ENCODE data around the gene TPCN2. TPM values are rescaled to one million over a fixed set of nuclear protein-coding genes. Genes with fewer than 3 reads are reported as not detected.

Gene TPCN2
- total RNA-seq, 1 experiment from 2014 or later: 20.6 TPM

- intact Hi-C loops (cut with micrococcal nuclease; ENCODE audit: unreplicated experiment): no loop called here
- ChIA-PET POLR2A (no interaction called here), CTCF (no interaction called here)
- Histone ChIP-seq H3K9me3 (ENCODE audit: control insufficient read depth, insufficient read depth, low read depth, low read length) (no peaks in the 10 kb centered on the region), H3K36me3 (ENCODE audit: control insufficient read depth, insufficient read depth, low read length) (no peaks in the 10 kb centered on the region), H3K27me3 (ENCODE audit: control insufficient read depth, insufficient read depth, low read length) (no peaks in the 10 kb centered on the region), H3K27ac (ENCODE audit: low read length) (0 out of 2 replicates have a peak within 1 kb of the TSS, but pooled peaks have one; percentile 39), H3K4me3 (ENCODE audit: low read depth in 2 of 2, low read length in 2 of 2) (no peak within 1 kb of the TSS), H3K4me1 (ENCODE audit: control insufficient read depth, insufficient read depth, low read length) (no peaks in the 10 kb centered on the region; the same call in 1 of the 2 replicates)
- no TSS peak for BruUV-seq (replicated peaks)
- no peak for ATAC-seq
- TF ChIP-seq TCF7L2 (IDR thresholded peaks at IDR 0.05; ENCODE audit: low read depth, low read length) (no peak), REST (IDR thresholded peaks at IDR 0.05; ENCODE audit: insufficient read depth in 1 of 2, low read depth in 2 of 2, low read length in 1 of 2) (no peak), SIN3A (IDR thresholded peaks at IDR 0.05; ENCODE audit: borderline replicate concordance, insufficient read depth, low read depth, low read length) (no peak), POLR2AphosphoS5 (IDR thresholded peaks at IDR 0.05; ENCODE audit: low read depth, low read length) (no peak)
- TF ChIP-seq, protein P1, sequence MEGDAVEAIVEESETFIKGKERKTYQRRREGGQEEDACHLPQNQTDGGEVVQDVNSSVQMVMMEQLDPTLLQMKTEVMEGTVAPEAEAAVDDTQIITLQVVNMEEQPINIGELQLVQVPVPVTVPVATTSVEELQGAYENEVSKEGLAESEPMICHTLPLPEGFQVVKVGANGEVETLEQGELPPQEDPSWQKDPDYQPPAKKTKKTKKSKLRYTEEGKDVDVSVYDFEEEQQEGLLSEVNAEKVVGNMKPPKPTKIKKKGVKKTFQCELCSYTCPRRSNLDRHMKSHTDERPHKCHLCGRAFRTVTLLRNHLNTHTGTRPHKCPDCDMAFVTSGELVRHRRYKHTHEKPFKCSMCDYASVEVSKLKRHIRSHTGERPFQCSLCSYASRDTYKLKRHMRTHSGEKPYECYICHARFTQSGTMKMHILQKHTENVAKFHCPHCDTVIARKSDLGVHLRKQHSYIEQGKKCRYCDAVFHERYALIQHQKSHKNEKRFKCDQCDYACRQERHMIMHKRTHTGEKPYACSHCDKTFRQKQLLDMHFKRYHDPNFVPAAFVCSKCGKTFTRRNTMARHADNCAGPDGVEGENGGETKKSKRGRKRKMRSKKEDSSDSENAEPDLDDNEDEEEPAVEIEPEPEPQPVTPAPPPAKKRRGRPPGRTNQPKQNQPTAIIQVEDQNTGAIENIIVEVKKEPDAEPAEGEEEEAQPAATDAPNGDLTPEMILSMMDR (IDR thresholded peaks at IDR 0.05): no peak
- in situ Hi-C loops (cut with HindIII; ENCODE audit: low pct_unique_long_range_greater_than_20kb, low sequenced_read_pairs): no loop called here
- no peak for DNase-seq (ENCODE audit: low read depth, low spot score)
These were observed 106.8 kb downstream of the TPCN2 start, which contains the start of gene SMIM38 for GRCh38 chr11:69155302-69156234. Gene SMIM38, plus strand, starts transcription at chr11:69155935. Its CDS starts 1,912 bp downstream, at chr11:69157847.

DNA sequence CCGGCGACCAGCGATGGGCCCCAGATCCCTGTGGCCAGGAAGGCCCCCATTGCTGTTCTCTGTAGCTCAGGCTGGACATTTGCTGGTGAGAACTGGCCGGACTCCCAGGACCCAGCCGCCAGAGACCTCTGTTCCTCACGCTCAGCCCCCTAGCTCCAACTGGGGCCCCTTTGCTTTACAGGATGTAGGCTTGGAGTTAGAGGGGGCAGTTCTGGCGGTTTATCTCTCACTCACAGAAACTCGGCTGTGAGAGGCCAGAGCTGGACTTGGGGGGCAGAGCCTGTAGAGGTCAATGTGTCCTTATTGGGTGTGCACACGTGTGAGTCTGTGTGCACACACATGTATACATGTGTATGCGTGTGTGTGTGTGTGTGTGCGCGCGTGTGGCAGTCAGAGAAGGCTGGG, 107.5 kb downstream of the TPCN2 start:
- no peak overlapping the region for H3K27ac ChIP-seq (ENCODE audit: low read length)

More for the DNA sequence above, 107.5 kb downstream of the TPCN2 start:
- DNase-seq (ENCODE audit: low read depth, low spot score) (no peak), ATAC-seq (no peak)
- TF ChIP-seq TCF7L2 (IDR thresholded peaks at IDR 0.05; ENCODE audit: low read depth, low read length) (no peak), SIN3A (IDR thresholded peaks at IDR 0.05; ENCODE audit: borderline replicate concordance, insufficient read depth, low read depth, low read length) (no peak), REST (IDR thresholded peaks at IDR 0.05; ENCODE audit: insufficient read depth in 1 of 2, low read depth in 2 of 2, low read length in 1 of 2) (no peak), POLR2AphosphoS5 (IDR thresholded peaks at IDR 0.05; ENCODE audit: low read depth, low read length) (no peak)
- TF ChIP-seq, protein P1 (IDR thresholded peaks at IDR 0.05): no peak
- in situ Hi-C loops (cut with HindIII; ENCODE audit: low pct_unique_long_range_greater_than_20kb, low sequenced_read_pairs): no loop called here
- no peak overlapping the region for H3K4me3 ChIP-seq (ENCODE audit: low read depth in 2 of 2, low read length in 2 of 2)
- POLR2A ChIA-PET: no interaction called here
- H3K4me1 ChIP-seq (ENCODE audit: control insufficient read depth, insufficient read depth, low read length): no peaks in the 10 kb centered on the region; the same call in 1 of the 2 replicates
- CTCF ChIA-PET: no interaction called here
- intact Hi-C loops (cut with micrococcal nuclease; ENCODE audit: unreplicated experiment): no loop called here
- H3K36me3 ChIP-seq (ENCODE audit: control insufficient read depth, insufficient read depth, low read length): no peaks in the 10 kb centered on the region
- no peaks in the 10 kb centered on the region for H3K27me3 ChIP-seq (ENCODE audit: control insufficient read depth, insufficient read depth, low read length)
- H3K9me3 ChIP-seq (ENCODE audit: control insufficient read depth, insufficient read depth, low read depth, low read length): no peaks in the 10 kb centered on the region
- no TSS peak for BruUV-seq (replicated peaks)
